ENCODE results near the gene COX4I2. TPM values are rescaled to one million over a fixed set of nuclear protein-coding genes. Genes with fewer than 3 reads are reported as not detected.

COX4I2 gene
- total and polyA plus RNA-seq, 7 donors = 1.1 to 3.0 (median 1.4) TPM; not detected in 4

DNA sequence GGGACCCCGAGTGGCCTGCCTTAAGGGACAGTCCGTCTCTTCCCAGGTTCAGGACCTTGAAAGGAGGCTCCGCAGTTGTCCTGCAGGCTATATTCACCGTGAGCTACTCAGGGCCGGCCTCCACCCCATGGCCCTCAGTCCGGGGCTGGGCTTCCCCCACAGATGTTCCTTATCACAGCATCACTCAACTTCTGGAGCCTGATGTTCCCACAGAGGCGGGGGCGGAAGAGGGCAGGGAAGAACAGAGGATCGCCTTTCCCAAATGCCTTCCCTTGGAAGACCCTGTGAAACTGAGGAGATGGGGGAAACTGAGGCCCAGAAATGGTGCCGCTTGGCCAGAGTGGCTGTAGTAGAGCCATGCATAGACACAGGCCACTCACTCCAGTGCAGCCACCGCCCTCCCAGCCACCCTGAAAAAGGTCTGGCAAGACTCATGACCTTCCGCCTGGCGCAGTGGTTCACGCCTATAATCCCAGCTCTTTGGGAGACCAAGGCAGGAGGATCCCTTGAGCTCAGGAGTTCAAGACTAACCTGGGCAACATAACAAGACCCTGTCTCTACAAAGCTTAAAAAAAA lies 4.3 kb upstream of the COX4I2 start:
- H3K27ac ChIP-seq = no peak overlapping the region
- 82 to 87% methylated on average over 14 of the region's 14 CpGs for WGBS, 2 donors
- TF ChIP-seq POLR2AphosphoS5 (IDR thresholded peaks at IDR 0.05) (no peak), EP300 (IDR thresholded peaks at IDR 0.05) (no peak), POLR2A (IDR thresholded peaks at IDR 0.05) (no peak), CTCF (IDR thresholded peaks at IDR 0.05) (no peak)
- intact Hi-C loops (cut with DNase I) = no loop called here
- no peak overlapping the region for H3K4me3 ChIP-seq
- no peak for DNase-seq
- H3K27me3 ChIP-seq = peaks cover 4 to 12% (median 12%) of the 10 kb centered on the region in 3 donors
- H3K36me3 ChIP-seq = no peaks in the 10 kb centered on the region
- no peaks in the 10 kb centered on the region for H3K9me3 ChIP-seq
- no peaks in the 10 kb centered on the region for H3K4me1 ChIP-seq

DNA sequence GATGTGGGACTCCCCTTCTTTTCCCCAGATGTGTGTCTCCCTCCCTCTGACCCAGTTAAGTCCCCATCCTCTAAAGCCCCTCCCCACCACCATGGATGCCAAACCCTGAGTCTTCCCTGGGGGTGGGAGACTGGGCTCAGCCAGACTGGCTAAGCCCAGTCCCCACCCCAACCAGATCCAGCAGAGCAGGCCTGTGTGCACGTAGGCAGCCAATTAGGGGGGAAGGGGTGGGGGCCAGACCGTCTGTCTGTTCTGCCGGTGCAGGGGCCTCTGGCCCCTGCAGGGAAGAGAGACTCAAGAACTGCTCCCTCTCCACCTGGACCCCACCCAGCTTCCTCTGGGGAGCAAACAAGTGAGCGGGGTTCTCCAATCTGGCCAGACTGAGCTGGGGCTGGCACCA lies 605 bp downstream of the COX4I2 start:
- Histone ChIP-seq H3K27me3 (peaks cover 4 to 25% (median 15%) of the 10 kb centered on the region in 3 donors), H3K36me3 (no peaks in the 10 kb centered on the region), H3K4me3 (no peak overlapping the region), H3K9me3 (no peaks in the 10 kb centered on the region), H3K27ac (peak overlapping the region in 1 of 4 donors; percentile 6), H3K4me1 (no peaks in the 10 kb centered on the region)
- TF ChIP-seq EP300 (IDR thresholded peaks at IDR 0.05) = no peak
- no peak for TF ChIP-seq POLR2A (IDR thresholded peaks at IDR 0.05)
- no peak for TF ChIP-seq POLR2AphosphoS5 (IDR thresholded peaks at IDR 0.05)
- no peak for TF ChIP-seq CTCF (IDR thresholded peaks at IDR 0.05)
- intact Hi-C loops (cut with DNase I) = no loop called here
- WGBS, 2 donors = 77 to 85% methylated on average over 4 of the region's 4 CpGs
- no peak for DNase-seq

DNA sequence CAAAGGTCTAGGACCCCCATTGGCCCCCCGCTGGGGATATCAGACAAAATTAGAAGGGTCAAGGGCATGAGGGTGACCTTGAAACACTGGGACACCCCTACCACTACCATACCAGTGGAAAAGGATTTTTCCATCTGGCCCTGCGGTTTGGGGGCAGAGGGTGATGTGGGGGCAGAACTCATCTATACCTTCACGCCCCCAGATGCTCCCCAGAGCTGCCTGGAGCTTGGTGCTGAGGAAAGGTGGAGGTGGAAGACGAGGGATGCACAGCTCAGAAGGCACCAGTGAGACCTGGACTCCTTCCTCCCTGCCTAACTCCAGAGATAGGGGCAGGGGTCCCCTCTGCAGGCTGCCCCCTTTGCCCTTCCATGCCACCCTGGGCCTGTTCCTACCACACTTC lies 1.1 kb downstream of the COX4I2 start:
- intact Hi-C loops (cut with DNase I) = no loop called here
- Histone ChIP-seq H3K27me3 (peaks cover 4 to 25% (median 15%) of the 10 kb centered on the region in 3 donors), H3K4me1 (no peaks in the 10 kb centered on the region), H3K9me3 (no peaks in the 10 kb centered on the region), H3K27ac (peak overlapping the region in 1 of 4 donors; percentile 6), H3K4me3 (no peak overlapping the region), H3K36me3 (no peaks in the 10 kb centered on the region)
- DNase-seq = no peak
- TF ChIP-seq POLR2AphosphoS5 (IDR thresholded peaks at IDR 0.05) = no peak
- TF ChIP-seq EP300 (IDR thresholded peaks at IDR 0.05) = no peak
- no peak for TF ChIP-seq POLR2A (IDR thresholded peaks at IDR 0.05)
- TF ChIP-seq CTCF (IDR thresholded peaks at IDR 0.05) = no peak
- WGBS, 2 donors = 84 to 88% methylated on average over 4 of the region's 4 CpGs

GRCh38 chr20:31640259-31640658 lies 2.5 kb downstream of the COX4I2 start:
- no peaks in the 10 kb centered on the region for H3K9me3 ChIP-seq
- H3K4me3 ChIP-seq = no peak overlapping the region
- 54 to 68% methylated on average over 3 of the region's 3 CpGs for WGBS, 2 donors
- no peak overlapping the region for H3K27ac ChIP-seq
- H3K36me3 ChIP-seq = no peaks in the 10 kb centered on the region
- no peak for DNase-seq
- H3K27me3 ChIP-seq = peaks cover 4 to 25% (median 15%) of the 10 kb centered on the region in 3 donors
- no peaks in the 10 kb centered on the region for H3K4me1 ChIP-seq
- TF ChIP-seq EP300 (IDR thresholded peaks at IDR 0.05) (no peak), POLR2AphosphoS5 (IDR thresholded peaks at IDR 0.05) (no peak), CTCF (IDR thresholded peaks at IDR 0.05) (no peak), POLR2A (IDR thresholded peaks at IDR 0.05) (no peak)
- intact Hi-C loops (cut with DNase I) = no loop called here

- H3K27ac ChIP-seq = no peak overlapping the region
- 91 to 94% methylated on average over 6 of the region's 6 CpGs for WGBS, 2 donors
Observed at GRCh38 chr20:31641391-31641790, 3.7 kb downstream of the COX4I2 start.

More at GRCh38 chr20:31641391-31641790, 3.7 kb downstream of the COX4I2 start:
- DNase-seq = no peak
- intact Hi-C loops (cut with DNase I) = no loop called here
- Histone ChIP-seq H3K27me3 (peaks cover 4 to 25% (median 15%) of the 10 kb centered on the region in 3 donors), H3K4me1 (no peaks in the 10 kb centered on the region), H3K9me3 (no peaks in the 10 kb centered on the region), H3K4me3 (no peak overlapping the region), H3K36me3 (no peaks in the 10 kb centered on the region)
- no peak for TF ChIP-seq POLR2AphosphoS5 (IDR thresholded peaks at IDR 0.05)
